Motor neuron (in vitro differentiated cells): ENCODE results near the gene ADIPOR1. TPM values are rescaled to one million over a fixed set of nuclear protein-coding genes. Genes with fewer than 3 reads are reported as not detected.
"Not testable (repeated sequence)": the region's sequence is repeated elsewhere in the genome, so short reads cannot be mapped to it uniquely, and the experiment has no call there.

Experiments
- ATAC-seq, 8 experiments: fragments of 200-7000 bp; cut with Tn5 transposase; replicated peaks in 6 of 8; 2 replicates each; pipeline ENCODE4 v1.8.0; 2021; ENCODE audit warnings: mild to moderate bottlenecking in 8 of 8, moderate library complexity in 8 of 8
- H3K27ac ChIP-seq, 2 donors: fragments of 250-450 bp; sonication (Bioruptor Pico); 2 replicates each; pipeline ENCODE4 v1.9.0; 2021; ENCODE audit warnings: antibody characterized with exemption in 2 of 2, mild to moderate bottlenecking in 2 of 2, moderate library complexity in 1 of 2
- H3K4me1 ChIP-seq, 2 donors: fragments of 250-450 bp; sonication (Bioruptor Pico); replicated peaks in 1 of 2; 2 replicates each; pipeline ENCODE4 v1.6.1; 2021; ENCODE audit warnings: antibody characterized with exemption in 2 of 2, mild to moderate bottlenecking in 2 of 2, moderate library complexity in 1 of 2
- H3K4me3 ChIP-seq, 5 donors: fragments of 250-450 bp; sonication (Bioruptor Pico); 2 replicates each; pipeline ENCODE4 v1.9.0; 2021; ENCODE audit warnings: antibody characterized with exemption in 5 of 5, mild to moderate bottlenecking in 5 of 5, moderate library complexity in 4 of 5
- WGBS, 10 experiments: fragments of 450-650 bp; shearing (Covaris generic); methylation state at CpG; one replicate each; pipeline ENCODE4 v1.0.0; 2022; 5-methylcytosine and 5-hydroxymethylcytosine counted together
- in situ Hi-C, 9 experiments: fragments of 400-800 bp; cut with MboI; loops; one replicate each; pipeline ENCODE4 v1.15.0; 2021; ENCODE audit warnings: low sequenced_read_pairs in 9 of 9, low pct_unique_long_range_greater_than_20kb in 2 of 9; ENCODE audit not compliant: unreplicated experiment in 9 of 9
- total RNA-seq, 8 experiments: library from RNA; unstranded; fragments of 300-600 nt; gene quantifications; 2 replicates each; pipeline versions ENCODE4 v1.2.3 to v1.2.4, GENCODE V29; 2022

The ADIPOR1 gene
- total RNA-seq, 8 experiments from 2014 or later = 59.0 to 91.2 (median 67.8) TPM

DNA sequence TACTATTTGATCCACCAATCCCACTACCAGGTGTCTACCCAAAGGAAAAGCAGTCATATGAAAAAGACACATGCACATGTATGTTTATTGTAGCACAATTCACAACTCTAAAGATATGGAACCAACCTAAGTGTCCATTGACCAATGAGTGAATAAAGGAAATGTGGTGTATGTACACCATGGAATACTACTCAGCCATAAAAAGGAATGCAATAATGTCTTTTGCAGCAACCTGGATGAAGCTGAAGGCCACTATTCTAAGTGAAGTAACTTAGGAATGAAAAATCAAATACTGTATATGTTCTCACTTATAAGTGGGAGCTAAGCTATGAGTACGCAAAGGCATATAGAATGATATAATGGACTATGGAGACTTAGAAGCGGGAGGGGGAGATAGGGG lies 12.6 kb downstream of the ADIPOR1 start:
- 80 to 100% (median 95%) methylated on average over 1 to 2 of the region's 2 CpGs; no CpG with 5 or more reads in 2 of the 10 experiments for WGBS, 10 experiments

GRCh38 chr1:202944438-202944921 lies 13.6 kb downstream of the ADIPOR1 start:
- in situ Hi-C loops = no loop called here
- no peak for ATAC-seq
- H3K4me1 ChIP-seq = no peaks in the 10 kb centered on the region
- WGBS, 10 experiments = 86 to 100% (median 94%) methylated on average over 1 to 5 of the region's 5 CpGs; no CpG with 5 or more reads in 1 of the 10 experiments
- no peak overlapping the region for H3K4me3 ChIP-seq
- no peak overlapping the region for H3K27ac ChIP-seq

More for the DNA sequence above, 12.6 kb downstream of the ADIPOR1 start:
- Histone ChIP-seq H3K27ac (no peak overlapping the region), H3K4me1 (no peaks in the 10 kb centered on the region), H3K4me3 (no peak overlapping the region)
- no peak for ATAC-seq
- in situ Hi-C loops = no loop called here

GRCh38 chr1:202942426-202942825 lies 15.7 kb downstream of the ADIPOR1 start:
- 67 to 100% (median 100%) methylated on average over 1 of the region's 1 CpG; no CpG with 5 or more reads in 3 of the 10 experiments for WGBS, 10 experiments
- Histone ChIP-seq H3K27ac (no peak overlapping the region), H3K4me1 (no peaks in the 10 kb centered on the region), H3K4me3 (no peak overlapping the region)
- in situ Hi-C loops = no loop called here
- no peak for ATAC-seq

- no peak overlapping the region for H3K27ac ChIP-seq
- no peak overlapping the region for H3K4me3 ChIP-seq
- no peak for ATAC-seq
- H3K4me1 ChIP-seq = no peaks in the 10 kb centered on the region
- WGBS, 10 experiments = 93 to 100% (median 95%) methylated on average over 2 to 4 of the region's 4 CpGs; no CpG with 5 or more reads in 3 of the 10 experiments
- in situ Hi-C loops = no loop called here
Measured at GRCh38 chr1:202941372-202941771, 16.7 kb downstream of the ADIPOR1 start.

GRCh38 chr1:202940561-202940960 lies 17.6 kb downstream of the ADIPOR1 start:
- Histone ChIP-seq H3K4me1 (no peaks in the 10 kb centered on the region), H3K27ac (no peak overlapping the region), H3K4me3 (no peak overlapping the region)
- in situ Hi-C loops = no loop called here
- no peak for ATAC-seq

GRCh38 chr1:202938287-202938925 lies 19.7 kb downstream of the ADIPOR1 start:
- in situ Hi-C loops = no loop called here
- H3K4me3 ChIP-seq = no peak overlapping the region
- H3K4me1 ChIP-seq = no peaks in the 10 kb centered on the region
- 50 to 100% (median 90%) methylated on average over 2 to 5 of the region's 5 CpGs for WGBS, 10 experiments
- no peak for ATAC-seq
- no peak overlapping the region for H3K27ac ChIP-seq

GRCh38 chr1:202936409-202936808 lies 21.7 kb downstream of the ADIPOR1 start:
- in situ Hi-C loops, H3K27ac ChIP-seq, H3K4me1 ChIP-seq, ATAC-seq, H3K4me3 ChIP-seq: not testable (repeated sequence)
- no CpG with 5 or more reads among the region's 6 CpGs for whole genome bisulfite sequencing, 10 experiments

GRCh38 chr1:202935844-202936243 lies 22.3 kb downstream of the ADIPOR1 start:
- WGBS, 10 experiments = 14 to 64% (median 50%) methylated on average over 1 to 3 of the region's 3 CpGs; no CpG with 5 or more reads in 3 of the 10 experiments
- no peak for ATAC-seq
- Histone ChIP-seq H3K27ac (no peak overlapping the region), H3K4me3 (no peak overlapping the region), H3K4me1 (no peaks in the 10 kb centered on the region)
- in situ Hi-C loops = no loop called here

- in situ Hi-C loops = no loop called here
- ATAC-seq = no peak
- WGBS, 10 experiments = 50 to 93% (median 85%) methylated on average over 2 to 3 of the region's 3 CpGs
- Histone ChIP-seq H3K27ac (no peak overlapping the region), H3K4me1 (no peaks in the 10 kb centered on the region), H3K4me3 (no peak overlapping the region)
Measured at GRCh38 chr1:202934755-202935154, 23.4 kb downstream of the ADIPOR1 start.

GRCh38 chr1:202932476-202932875 lies 25.6 kb downstream of the ADIPOR1 start:
- Histone ChIP-seq H3K4me3 (no peak overlapping the region), H3K4me1 (no peaks in the 10 kb centered on the region), H3K27ac (no peak overlapping the region)
- 50 to 95% (median 72%) methylated on average over 2 of the region's 2 CpGs; no CpG with 5 or more reads in 2 of the 10 experiments for WGBS, 10 experiments
- ATAC-seq = no peak
- in situ Hi-C loops = no loop called here

DNA sequence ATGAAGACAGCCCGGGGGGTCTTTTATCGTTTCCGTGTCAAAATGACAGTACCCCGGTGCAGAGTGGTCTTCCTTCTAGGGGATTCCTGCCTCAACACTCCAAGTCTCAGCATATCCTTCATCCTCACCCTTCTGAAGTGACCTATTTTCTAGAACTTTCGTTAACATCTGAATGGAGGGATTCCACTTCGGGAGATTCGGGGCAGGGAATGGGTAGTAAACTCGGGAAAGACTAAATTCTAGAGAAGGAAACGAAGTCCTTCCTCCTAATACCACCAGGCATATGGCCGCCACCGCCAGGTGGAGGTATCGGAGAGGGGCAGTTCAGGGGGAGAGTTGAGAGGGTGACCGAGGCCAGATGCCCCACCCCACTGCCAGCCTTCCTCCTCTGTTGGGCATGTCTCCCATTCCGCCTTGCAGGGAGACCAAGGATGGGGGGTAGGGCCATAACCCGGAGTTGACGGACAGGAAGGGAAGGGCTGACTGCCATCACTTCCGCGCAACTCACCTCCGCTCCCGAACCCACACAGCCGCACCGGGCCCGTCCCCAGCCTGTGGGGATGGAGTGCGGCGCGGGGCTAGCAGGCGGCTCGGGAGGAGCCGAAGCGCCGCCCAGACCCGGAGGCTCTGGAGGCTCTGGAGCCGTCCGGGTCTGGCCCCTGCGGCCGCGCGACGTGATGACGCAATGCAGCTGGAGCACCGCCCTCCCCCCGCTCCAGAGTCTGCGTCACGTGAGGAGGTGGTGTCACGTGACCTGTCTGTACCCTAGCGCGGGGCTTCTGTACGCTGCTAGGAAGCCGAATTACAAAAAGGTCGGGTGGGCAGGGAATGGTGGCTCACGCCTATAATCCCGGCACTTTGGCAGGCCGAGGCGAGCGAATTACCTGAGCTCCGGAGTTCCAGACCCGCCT lies 31.3 kb downstream of the ADIPOR1 start, which contains the start of gene KLHL12:
Gene KLHL12 (minus strand): TSS at position 654 of the 911 bp plus-strand sequence. CDS start 2,072 bp downstream, outside the sequence.
- peak within 1 kb of the TSS; percentile 65 to 80 for H3K27ac ChIP-seq
- peak within 1 kb of the TSS; percentile 64 to 95 (median 85) for H3K4me3 ChIP-seq
- 0 to 24% (median 1%) methylated on average over 1 to 43 of the region's 57 CpGs; no CpG with 5 or more reads in 1 of the 10 experiments for WGBS, 10 experiments
- in situ Hi-C loops = no loop called here
- H3K4me1 ChIP-seq = peaks cover 7 to 8% of the 10 kb centered on the region in 2 donors
- peak; percentile 97 to 99 (median 98) for ATAC-seq

GRCh38 chr1:202923533-202923932 lies 34.6 kb downstream of the ADIPOR1 start:
- H3K4me1 ChIP-seq = peaks cover 7 to 8% of the 10 kb centered on the region in 2 donors
- in situ Hi-C loops = no loop called here
- no peak overlapping the region for H3K27ac ChIP-seq
- H3K4me3 ChIP-seq = no peak overlapping the region
- 87 to 100% (median 97%) methylated on average over 1 to 3 of the region's 3 CpGs; no CpG with 5 or more reads in 2 of the 10 experiments for WGBS, 10 experiments
- no peak for ATAC-seq

DNA sequence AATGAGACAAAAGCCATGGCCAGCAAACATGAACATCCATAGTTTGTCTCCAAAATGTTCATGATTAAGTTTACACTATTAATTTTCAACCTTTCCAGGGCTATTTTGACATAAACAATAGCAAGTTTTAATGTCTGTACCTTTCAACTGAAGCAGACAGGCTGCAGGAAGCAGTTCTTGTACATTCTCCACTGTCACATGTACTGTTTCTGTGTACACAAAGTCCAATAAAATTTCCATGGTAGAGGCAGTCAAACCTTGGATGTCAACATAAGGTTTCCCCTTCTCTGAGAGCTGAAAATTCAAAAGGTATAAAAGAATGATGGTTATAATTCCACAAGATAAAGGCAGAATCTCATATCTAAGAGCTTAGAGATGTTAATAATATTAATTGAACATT lies 38.5 kb downstream of the ADIPOR1 start:
- in situ Hi-C loops = no loop called here
- Histone ChIP-seq H3K27ac (no peak overlapping the region), H3K4me3 (no peak overlapping the region), H3K4me1 (no peaks in the 10 kb centered on the region)
- ATAC-seq = no peak
